ENCODE measurements around the gene DIAPH2. TPM values are rescaled to one million over a fixed set of nuclear protein-coding genes. Genes with fewer than 3 reads are reported as not detected.

DIAPH2 gene
- total RNA-seq, 4 donors from 2014 or later: 39.5 to 61.0 (median 56.5) TPM

DNA sequence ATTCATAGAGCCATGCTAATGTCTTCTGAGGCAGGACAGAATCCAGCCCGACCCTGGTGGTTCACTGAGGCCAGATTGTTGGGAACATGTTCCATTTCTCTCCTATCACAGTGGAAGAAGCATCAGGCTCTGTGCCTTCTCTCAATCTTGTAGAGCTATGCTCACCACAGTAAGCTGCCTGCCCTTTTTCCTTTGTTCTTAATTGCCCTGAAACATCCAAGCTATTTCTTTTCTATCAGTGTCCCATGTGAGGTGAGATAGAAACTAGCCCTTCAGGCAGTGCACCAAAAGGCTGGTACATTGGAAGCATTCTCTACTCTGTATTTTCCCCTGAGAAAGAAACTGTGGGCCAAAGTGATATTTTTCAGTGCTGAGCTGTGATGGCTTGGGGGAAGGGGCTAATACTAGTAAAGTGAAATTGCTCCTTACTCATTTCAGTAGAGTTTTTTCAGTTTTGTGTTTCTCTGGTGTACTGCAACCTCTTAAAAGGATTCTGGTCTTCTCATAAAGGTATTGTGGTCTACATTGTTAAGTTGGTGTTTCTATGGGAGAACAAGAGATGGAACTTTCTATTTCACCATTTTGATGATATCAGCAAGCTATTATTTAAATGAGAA is 810.2 kb downstream of the DIAPH2 start:
- 82% methylated on average over 1 of the region's 1 CpG; no CpG with 5 or more reads in 1 of the 2 donors for WGBS, 2 donors (ENCODE audit: low coverage in 1 of 2)
- no peak overlapping the region for H3K4me3 ChIP-seq
- no peaks in the 10 kb centered on the region for H3K27me3 ChIP-seq
- intact Hi-C loops (cut with DNase I; ENCODE audit: low total_unique reads): no loop called here
- H3K27ac ChIP-seq: no peak overlapping the region
- no peaks in the 10 kb centered on the region for H3K36me3 ChIP-seq
- no peaks in the 10 kb centered on the region for H3K4me1 ChIP-seq
- DNase-seq: no peak
- in situ Hi-C loops (cut with MboI; ENCODE audit: low pct_ligation_motif_present in 1 of 4, low pct_unique_long_range_greater_than_20kb in 1 of 4, low sequenced_read_pairs in 3 of 4): no loop called here
- no peaks in the 10 kb centered on the region for H3K9me3 ChIP-seq
- TF ChIP-seq POLR2AphosphoS5 (IDR thresholded peaks at IDR 0.05) (no peak), POLR2A (IDR thresholded peaks at IDR 0.05) (no peak), EP300 (IDR thresholded peaks at IDR 0.05; ENCODE audit: low read depth) (no peak)
- TF ChIP-seq, protein P1, sequence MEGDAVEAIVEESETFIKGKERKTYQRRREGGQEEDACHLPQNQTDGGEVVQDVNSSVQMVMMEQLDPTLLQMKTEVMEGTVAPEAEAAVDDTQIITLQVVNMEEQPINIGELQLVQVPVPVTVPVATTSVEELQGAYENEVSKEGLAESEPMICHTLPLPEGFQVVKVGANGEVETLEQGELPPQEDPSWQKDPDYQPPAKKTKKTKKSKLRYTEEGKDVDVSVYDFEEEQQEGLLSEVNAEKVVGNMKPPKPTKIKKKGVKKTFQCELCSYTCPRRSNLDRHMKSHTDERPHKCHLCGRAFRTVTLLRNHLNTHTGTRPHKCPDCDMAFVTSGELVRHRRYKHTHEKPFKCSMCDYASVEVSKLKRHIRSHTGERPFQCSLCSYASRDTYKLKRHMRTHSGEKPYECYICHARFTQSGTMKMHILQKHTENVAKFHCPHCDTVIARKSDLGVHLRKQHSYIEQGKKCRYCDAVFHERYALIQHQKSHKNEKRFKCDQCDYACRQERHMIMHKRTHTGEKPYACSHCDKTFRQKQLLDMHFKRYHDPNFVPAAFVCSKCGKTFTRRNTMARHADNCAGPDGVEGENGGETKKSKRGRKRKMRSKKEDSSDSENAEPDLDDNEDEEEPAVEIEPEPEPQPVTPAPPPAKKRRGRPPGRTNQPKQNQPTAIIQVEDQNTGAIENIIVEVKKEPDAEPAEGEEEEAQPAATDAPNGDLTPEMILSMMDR (IDR thresholded peaks at IDR 0.05): no peak

DNA sequence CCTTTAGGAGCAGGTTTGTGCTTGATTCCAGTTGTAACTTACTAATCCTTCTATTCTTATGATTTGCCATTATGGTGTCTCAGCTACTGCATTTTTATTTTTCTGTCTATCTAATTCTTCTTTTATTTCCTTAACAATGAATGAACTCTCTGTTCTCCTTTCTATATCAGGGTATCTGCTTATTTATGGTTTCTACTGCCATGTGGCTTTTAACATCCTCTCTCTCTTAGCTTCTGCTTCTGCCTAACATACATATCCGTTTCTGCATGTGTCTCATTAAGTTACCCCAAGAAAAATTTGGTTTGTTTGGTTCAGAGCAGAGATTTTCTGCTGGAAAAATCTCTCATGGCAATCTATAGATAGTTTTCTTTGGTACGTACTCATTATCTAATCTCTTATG is 813.5 kb downstream of the DIAPH2 start:
- Histone ChIP-seq H3K36me3 (no peaks in the 10 kb centered on the region), H3K4me1 (no peaks in the 10 kb centered on the region), H3K27ac (no peak overlapping the region), H3K27me3 (no peaks in the 10 kb centered on the region), H3K9me3 (no peaks in the 10 kb centered on the region), H3K4me3 (no peak overlapping the region)
- TF ChIP-seq POLR2A (IDR thresholded peaks at IDR 0.05) (no peak), POLR2AphosphoS5 (IDR thresholded peaks at IDR 0.05) (no peak), EP300 (IDR thresholded peaks at IDR 0.05; ENCODE audit: low read depth) (no peak)
- TF ChIP-seq, protein P1 (IDR thresholded peaks at IDR 0.05): no peak
- 74% methylated on average over 2 of the region's 2 CpGs; no CpG with 5 or more reads in 1 of the 2 donors for WGBS, 2 donors (ENCODE audit: low coverage in 1 of 2)
- in situ Hi-C loops (cut with MboI; ENCODE audit: low pct_ligation_motif_present in 1 of 4, low pct_unique_long_range_greater_than_20kb in 1 of 4, low sequenced_read_pairs in 3 of 4): no loop called here
- DNase-seq: no peak
- intact Hi-C loops (cut with DNase I; ENCODE audit: low total_unique reads): no loop called here

DNA sequence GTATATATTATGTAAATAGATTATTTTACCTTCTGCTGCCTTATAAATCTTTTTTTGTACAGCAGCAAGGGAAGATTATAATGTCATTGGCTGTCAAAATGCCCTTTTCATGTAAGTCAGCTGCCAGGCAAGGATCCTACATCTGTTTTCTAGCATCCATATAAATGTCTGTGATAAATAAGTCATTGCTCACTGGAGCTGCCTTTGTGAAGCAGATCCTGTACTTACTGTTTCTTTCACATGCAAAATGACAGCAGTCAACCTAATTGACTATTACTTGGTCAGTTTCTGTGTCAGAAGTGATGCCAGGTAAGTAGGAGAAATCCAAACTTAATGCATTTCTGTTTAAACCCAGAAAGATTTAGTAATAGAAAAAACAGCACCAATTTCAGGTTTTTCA is 819.8 kb downstream of the DIAPH2 start:
- intact Hi-C loops (cut with DNase I; ENCODE audit: low total_unique reads): no loop called here
- no peaks in the 10 kb centered on the region for H3K36me3 ChIP-seq
- TF ChIP-seq EP300 (IDR thresholded peaks at IDR 0.05; ENCODE audit: low read depth): no peak
- no peak for TF ChIP-seq POLR2A (IDR thresholded peaks at IDR 0.05)
- no peak for TF ChIP-seq POLR2AphosphoS5 (IDR thresholded peaks at IDR 0.05)
- TF ChIP-seq, protein P1 (IDR thresholded peaks at IDR 0.05): no peak
- no peaks in the 10 kb centered on the region for H3K27me3 ChIP-seq
- no peak overlapping the region for H3K27ac ChIP-seq
- no peaks in the 10 kb centered on the region for H3K4me1 ChIP-seq
- H3K4me3 ChIP-seq: no peak overlapping the region
- DNase-seq: no peak
- in situ Hi-C loops (cut with MboI; ENCODE audit: low pct_ligation_motif_present in 1 of 4, low pct_unique_long_range_greater_than_20kb in 1 of 4, low sequenced_read_pairs in 3 of 4): no loop called here
- H3K9me3 ChIP-seq: no peaks in the 10 kb centered on the region

DNA sequence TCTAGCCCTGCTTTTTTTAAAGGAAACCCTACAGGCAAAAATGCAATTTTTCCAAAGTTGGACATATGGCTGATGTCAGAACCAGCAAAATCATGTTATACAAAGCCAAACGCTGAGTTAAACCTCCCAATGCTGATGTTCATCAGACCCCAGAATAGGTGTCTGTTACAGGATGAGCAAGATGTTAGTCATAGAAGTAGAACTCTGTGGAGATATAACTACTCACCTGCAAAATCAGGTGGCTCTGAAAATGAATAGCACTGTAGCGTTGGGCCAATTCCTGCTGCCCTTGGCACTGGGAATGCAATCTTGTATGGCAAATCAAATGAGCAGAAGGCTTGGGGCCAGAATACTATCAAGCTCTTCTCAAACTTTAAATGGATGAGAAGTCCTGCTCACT is 833.1 kb downstream of the DIAPH2 start:
- 75% methylated on average over 2 of the region's 2 CpGs; no CpG with 5 or more reads in 1 of the 2 donors for WGBS, 2 donors (ENCODE audit: low coverage in 1 of 2)
- Histone ChIP-seq H3K4me1 (no peaks in the 10 kb centered on the region), H3K4me3 (no peak overlapping the region), H3K27me3 (no peaks in the 10 kb centered on the region), H3K9me3 (no peaks in the 10 kb centered on the region), H3K27ac (no peak overlapping the region), H3K36me3 (no peaks in the 10 kb centered on the region)
- no peak for TF ChIP-seq EP300 (IDR thresholded peaks at IDR 0.05; ENCODE audit: low read depth)
- in situ Hi-C loops (cut with MboI; ENCODE audit: low pct_ligation_motif_present in 1 of 4, low pct_unique_long_range_greater_than_20kb in 1 of 4, low sequenced_read_pairs in 3 of 4) (no loop called here), intact Hi-C loops (cut with DNase I; ENCODE audit: low total_unique reads) (no loop called here)
- no peak for DNase-seq

DNA sequence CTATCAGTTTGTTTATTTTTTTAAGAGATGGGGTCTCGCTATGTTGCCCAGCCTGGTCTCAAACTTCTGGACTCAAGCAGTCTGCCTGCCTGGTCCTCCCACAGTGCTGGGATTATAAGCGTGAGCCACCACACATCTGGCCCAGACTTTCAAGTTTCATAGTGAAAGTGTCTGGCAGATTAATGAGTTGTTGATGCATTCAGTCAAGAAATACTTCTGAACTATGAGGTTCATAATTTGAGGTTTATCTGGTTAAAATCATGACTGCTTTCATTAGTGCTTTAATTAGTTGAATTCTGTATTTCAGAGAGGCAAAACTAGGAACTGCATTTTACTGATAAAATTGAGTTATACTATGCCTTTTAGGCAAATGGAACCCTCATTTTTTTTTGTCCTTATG is 837.7 kb downstream of the DIAPH2 start:
- TF ChIP-seq, protein P1 (IDR thresholded peaks at IDR 0.05): no peak
- no peak for TF ChIP-seq EP300 (IDR thresholded peaks at IDR 0.05; ENCODE audit: low read depth)
- no peak for TF ChIP-seq POLR2AphosphoS5 (IDR thresholded peaks at IDR 0.05)
- TF ChIP-seq POLR2A (IDR thresholded peaks at IDR 0.05): no peak
- in situ Hi-C loops (cut with MboI; ENCODE audit: low pct_ligation_motif_present in 1 of 4, low pct_unique_long_range_greater_than_20kb in 1 of 4, low sequenced_read_pairs in 3 of 4): no loop called here

More for the DNA sequence above, 837.7 kb downstream of the DIAPH2 start:
- no peak overlapping the region for H3K27ac ChIP-seq
- H3K36me3 ChIP-seq: no peaks in the 10 kb centered on the region
- no peak overlapping the region for H3K4me3 ChIP-seq
- no peaks in the 10 kb centered on the region for H3K9me3 ChIP-seq
- intact Hi-C loops (cut with DNase I; ENCODE audit: low total_unique reads): no loop called here
- no peak for DNase-seq
- no peaks in the 10 kb centered on the region for H3K27me3 ChIP-seq
- H3K4me1 ChIP-seq: no peaks in the 10 kb centered on the region
- WGBS, 2 donors (ENCODE audit: low coverage in 1 of 2): 76% methylated on average over 2 of the region's 2 CpGs; no CpG with 5 or more reads in 1 of the 2 donors
